H1 (cell line): Measurements from ENCODE around the gene TAF4. TPM values are rescaled to one million over a fixed set of nuclear protein-coding genes. Genes with fewer than 3 reads are reported as not detected.
A peak's percentile ranks its signal among the peaks of the same experiment; 100 is the strongest.

Experiments
- BRCA1 ChIP-seq: IDR thresholded peaks from 2 replicates; pipeline ENCODE4 v1.6.1; 2012; ENCODE audit warnings: low read depth, low read length, improper control_type of control experiment
- EP300 ChIP-seq, 2 experiments: IDR thresholded peaks; 1 replicate in 1 of 2; 2 replicates in 1 of 2; pipeline ENCODE4 v1.6.1; 2011 to 2012; ENCODE audit warnings: low read depth in 2 of 2, low read length in 2 of 2, mild to moderate bottlenecking in 2 of 2, borderline replicate concordance in 1 of 2, inconsistent platforms in 1 of 2, moderate library complexity in 1 of 2
- KDM4A ChIP-seq: IDR thresholded peaks from one replicate; pipeline ENCODE4 v1.7.1; 2012; ENCODE audit warnings: low read depth, mild to moderate bottlenecking, moderate library complexity, low read length, inconsistent platforms; ENCODE audit not compliant: severe bottlenecking
- KDM5A ChIP-seq: fragments of 200-600 bp; IDR thresholded peaks from 2 replicates; pipeline ENCODE4 v1.7.1; 2012; ENCODE audit warnings: mild to moderate bottlenecking, low read length, inconsistent platforms, mixed read lengths
- NRF1 ChIP-seq: IDR thresholded peaks from 2 replicates; pipeline ENCODE4 v1.6.1; 2011; ENCODE audit warnings: mild to moderate bottlenecking, low read depth, low read length, improper control_type of control experiment
- PHF8 ChIP-seq: fragments of 200-600 bp; sonication (generic); conservative IDR thresholded peaks from 2 replicates; pipeline ENCODE4 v1.7.1; 2012; ENCODE audit warnings: low read depth, mild to moderate bottlenecking, inconsistent platforms, low read length, moderate library complexity
- POLR2A ChIP-seq, 2 experiments: IDR thresholded peaks; 1 replicate in 1 of 2; 2 replicates in 1 of 2; pipeline ENCODE4 v1.6.1; 2011; ENCODE audit warnings: low read depth in 2 of 2, low read length in 2 of 2, mild to moderate bottlenecking in 2 of 2; ENCODE audit errors: control extremely low read depth in 1 of 2
- TBP ChIP-seq: IDR thresholded peaks from 2 replicates; pipeline ENCODE4 v1.6.1; 2011; ENCODE audit warnings: low read depth, low read length, improper control_type of control experiment
- YY1 ChIP-seq: IDR thresholded peaks from 2 replicates; pipeline ENCODE4 v1.6.1; 2011; ENCODE audit warnings: low read depth, mild to moderate bottlenecking, low read length
- polyA plus RNA-seq, 7 experiments: library from polyadenylated mRNA; depleted of rRNA in 3 of 7; stranded (reverse) in 5 of 7; unstranded in 2 of 7; fragments of >200 nt in 5 of 7; fragments of 200-250 nt in 2 of 7; gene quantifications; 1 replicate in 5 of 7; 2 replicates in 1 of 7; 4 replicates in 1 of 7; pipeline versions ENCODE4 v1.2.1 to v1.2.3, GENCODE V29; 2011 to 2013; ENCODE audit warnings: missing spikeins in 2 of 7, mixed read lengths in 2 of 7
- total RNA-seq: library from RNA; stranded (reverse); fragmentation: NEBNext Ultra II Directional; extraction: Animal tissue kit (Norgen Biotek cat#: 25700); gene quantifications from 2 replicates; pipeline ENCODE4 v1.2.1, GENCODE V29; 2021

Gene TAF4
- total and polyA plus RNA-seq, 2 of the 8 experiments (the other 6 are each of a cell fraction or from before 2014, with no cell fraction given) = 16.0 to 30.1 TPM

GRCh38 chr20:62065674-62066338, at the start of gene TAF4 (continued):
- peak; percentile 48 for TF ChIP-seq KDM4A
- no peak for TF ChIP-seq BRCA1
- TF ChIP-seq POLR2A (IDR thresholded peaks at IDR 0.05; ENCODE audit: control extremely low read depth in 1 of 2, low read depth in 2 of 2, low read length in 2 of 2) = peak; percentile 78 to 98
- TF ChIP-seq EP300 (IDR thresholded peaks at IDR 0.05; ENCODE audit: borderline replicate concordance in 1 of 2, low read depth in 2 of 2, low read length in 2 of 2) = no peak
- peak; percentile 57; the same call in 1 of the 2 replicates for TF ChIP-seq PHF8
- TF ChIP-seq KDM5A = no peak
- TF ChIP-seq TBP = peak; percentile 94
- peak; percentile 88 for TF ChIP-seq YY1
- TF ChIP-seq NRF1 = peak; percentile 51
